GM10248 (cell line): ENCODE data around the gene C1orf198.

ENCODE experiments used
- CTCF ChIA-PET: fragments of 300-600 bp; sonication (Branson Sonifier 250); formaldehyde crosslinking; extraction: SDS; loops from one replicate; lab custom pipeline; 2021; ENCODE audit warnings: antibody characterized with exemption; lab: Yijun Ruan, JAX
- POLR2A ChIA-PET: fragments of 350-650 bp; sonication (Branson Sonifier 250); formaldehyde crosslinking; extraction: SDS; loops from one replicate; lab custom pipeline; 2020; ENCODE audit warnings: antibody characterized with exemption; lab: Yijun Ruan, JAX
- DNase-seq: peaks from one replicate; pipeline ENCODE4 v3.0.0; 2012; ENCODE audit errors: extremely low spot score
- CTCF ChIP-seq: IDR thresholded peaks from 2 replicates; pipeline ENCODE4 v1.5.1; 2012; ENCODE audit warnings: mild to moderate bottlenecking, low read depth; ENCODE audit errors: extremely low read depth, missing control alignments, control extremely low read depth

Gene C1orf198

GRCh38 chr1:230902349-230902923, 34.1 kb upstream of the C1orf198 start:
- CTCF ChIA-PET, result interaction anchor here (2.8 kb wide), 2 partner anchors 9 to 14 kb away, joined by 8 to 12 read pairs; no protein-coding TSS in a partner anchor
- DNase-seq, result no peak
- POLR2A ChIA-PET, result no interaction called here
- no peak for TF ChIP-seq CTCF

- POLR2A ChIA-PET, result no interaction called here
- CTCF ChIA-PET, result interaction anchor here (1.5 to 2.8 kb wide), 3 partner anchors 8 to 31 kb away, joined by 4 to 12 read pairs (median 8); no protein-coding TSS in a partner anchor
- no peak for TF ChIP-seq CTCF
- no peak for DNase-seq
Measured at GRCh38 chr1:230901671-230902070, 33.4 kb upstream of the C1orf198 start.

GRCh38 chr1:230900984-230901383, 32.7 kb upstream of the C1orf198 start:
- POLR2A ChIA-PET, result no interaction called here
- CTCF ChIA-PET, result interaction anchor here (1.4 to 2.8 kb wide), 4 partner anchors 7 to 31 kb away, joined by 4 to 12 read pairs (median 6); no protein-coding TSS in a partner anchor
- no peak for TF ChIP-seq CTCF
- DNase-seq, result no peak

- no peak for TF ChIP-seq CTCF
- ChIA-PET POLR2A (no interaction called here), CTCF (interaction anchor here (1.4 to 2.8 kb wide), 2 partner anchors 11 to 16 kb away, joined by 4 to 12 read pairs; no protein-coding TSS in a partner anchor)
Measured at GRCh38 chr1:230899841-230900251, 31.5 kb upstream of the C1orf198 start.

GRCh38 chr1:230898748-230899147, 30.4 kb upstream of the C1orf198 start:
- no peak for DNase-seq
- POLR2A ChIA-PET, result no interaction called here
- TF ChIP-seq CTCF, result no peak
- CTCF ChIA-PET, result interaction anchor here (1.1 to 1.4 kb wide), 3 partner anchors 12 to 33 kb away, joined by 3 to 6 read pairs (median 4); no protein-coding TSS in a partner anchor

More at GRCh38 chr1:230899841-230900251, 31.5 kb upstream of the C1orf198 start:
- DNase-seq, result no peak

- ChIA-PET CTCF (interaction anchor here (1.1 to 1.4 kb wide), 3 partner anchors 13 to 34 kb away, joined by 3 to 6 read pairs (median 4); no protein-coding TSS in a partner anchor), POLR2A (no interaction called here)
- DNase-seq, result no peak
- no peak for TF ChIP-seq CTCF
Measured at GRCh38 chr1:230898144-230898543, 29.8 kb upstream of the C1orf198 start.
